Fibroblast of mammary gland (primary cell): Measurements from ENCODE around the gene ADAMTS19.
"Not testable (repeated sequence)": the region's sequence is repeated elsewhere in the genome, so short reads cannot be mapped to it uniquely, and the experiment has no call there.

Source experiments
- DNase-seq: peaks from one replicate; pipeline ENCODE4 v3.0.0-alpha.2; 2010; ENCODE audit warnings: low read depth
- H3K4me3 ChIP-seq: 2 replicates; pipeline ENCODE4 v1.5.1; 2011; ENCODE audit warnings: low read depth, mild to moderate bottlenecking, low read length, moderate library complexity; ENCODE audit not compliant: control insufficient read depth
- TF ChIP-seq, protein P1 (sequence below): conservative IDR thresholded peaks from 2 replicates; pipeline ENCODE4 v1.5.1; 2011; ENCODE audit warnings: low read depth, low read length, inconsistent platforms; ENCODE audit not compliant: control insufficient read depth, insufficient read depth

ADAMTS19 gene

DNA sequence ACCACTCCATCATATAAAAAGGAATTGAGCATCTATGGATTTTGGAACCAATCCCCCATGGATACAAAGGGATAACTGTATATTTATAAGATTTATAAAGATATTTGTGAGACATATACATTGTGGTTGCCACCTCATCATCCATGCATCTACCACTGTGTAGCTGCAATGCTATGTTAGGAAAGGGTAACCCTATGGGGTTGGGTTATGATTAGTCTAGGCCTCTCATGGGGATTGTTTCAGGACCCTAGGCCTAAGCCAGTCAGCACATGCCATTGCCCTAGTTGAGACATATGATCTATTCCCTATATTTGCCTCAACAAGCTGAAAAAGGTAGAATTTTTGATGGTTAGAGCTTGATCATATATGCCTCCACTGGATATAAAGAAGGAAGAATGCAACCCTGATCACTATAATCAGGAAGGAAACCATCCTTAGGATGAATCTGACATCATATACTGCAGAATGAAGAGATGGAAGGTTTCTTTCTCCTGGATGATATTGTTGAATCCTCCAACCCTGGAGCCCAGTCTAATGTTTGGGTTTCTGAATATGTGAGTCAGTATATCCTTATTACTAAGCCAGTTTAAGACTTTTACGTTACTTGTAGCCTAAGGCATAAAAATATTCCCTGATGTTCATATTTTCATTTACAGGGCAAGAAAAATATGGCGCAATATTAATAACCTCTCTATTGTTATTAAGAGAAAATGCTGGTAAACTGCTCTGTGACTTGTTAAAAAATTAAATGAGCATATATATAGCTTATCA is 94.2 kb downstream of the ADAMTS19 start:
- H3K4me3 ChIP-seq, result no peak overlapping the region
- TF ChIP-seq, protein P1, sequence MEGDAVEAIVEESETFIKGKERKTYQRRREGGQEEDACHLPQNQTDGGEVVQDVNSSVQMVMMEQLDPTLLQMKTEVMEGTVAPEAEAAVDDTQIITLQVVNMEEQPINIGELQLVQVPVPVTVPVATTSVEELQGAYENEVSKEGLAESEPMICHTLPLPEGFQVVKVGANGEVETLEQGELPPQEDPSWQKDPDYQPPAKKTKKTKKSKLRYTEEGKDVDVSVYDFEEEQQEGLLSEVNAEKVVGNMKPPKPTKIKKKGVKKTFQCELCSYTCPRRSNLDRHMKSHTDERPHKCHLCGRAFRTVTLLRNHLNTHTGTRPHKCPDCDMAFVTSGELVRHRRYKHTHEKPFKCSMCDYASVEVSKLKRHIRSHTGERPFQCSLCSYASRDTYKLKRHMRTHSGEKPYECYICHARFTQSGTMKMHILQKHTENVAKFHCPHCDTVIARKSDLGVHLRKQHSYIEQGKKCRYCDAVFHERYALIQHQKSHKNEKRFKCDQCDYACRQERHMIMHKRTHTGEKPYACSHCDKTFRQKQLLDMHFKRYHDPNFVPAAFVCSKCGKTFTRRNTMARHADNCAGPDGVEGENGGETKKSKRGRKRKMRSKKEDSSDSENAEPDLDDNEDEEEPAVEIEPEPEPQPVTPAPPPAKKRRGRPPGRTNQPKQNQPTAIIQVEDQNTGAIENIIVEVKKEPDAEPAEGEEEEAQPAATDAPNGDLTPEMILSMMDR, result no peak
- peak; percentile 8 for DNase-seq

DNA sequence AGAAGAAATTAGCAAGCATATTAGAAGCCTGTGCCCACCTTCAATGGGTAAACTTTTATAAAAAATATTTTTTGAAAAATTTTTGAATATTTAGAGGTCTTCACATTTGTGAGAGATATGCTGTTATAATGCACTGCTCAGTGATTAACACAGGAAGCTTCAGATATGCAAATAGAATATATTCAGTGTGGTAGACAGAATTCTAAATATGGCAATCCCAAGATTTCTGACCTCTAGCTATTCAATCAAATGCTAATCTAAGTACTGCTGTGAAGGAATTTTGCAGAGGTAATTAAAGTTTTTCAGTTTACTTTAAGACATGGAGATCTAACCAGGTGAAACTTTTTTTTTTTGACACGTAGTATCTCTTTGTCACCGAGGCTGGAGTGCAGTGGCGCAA is 103.5 kb downstream of the ADAMTS19 start:
- H3K4me3 ChIP-seq, result no peak overlapping the region
- TF ChIP-seq, protein P1, result no peak
- DNase-seq, result no peak

DNA sequence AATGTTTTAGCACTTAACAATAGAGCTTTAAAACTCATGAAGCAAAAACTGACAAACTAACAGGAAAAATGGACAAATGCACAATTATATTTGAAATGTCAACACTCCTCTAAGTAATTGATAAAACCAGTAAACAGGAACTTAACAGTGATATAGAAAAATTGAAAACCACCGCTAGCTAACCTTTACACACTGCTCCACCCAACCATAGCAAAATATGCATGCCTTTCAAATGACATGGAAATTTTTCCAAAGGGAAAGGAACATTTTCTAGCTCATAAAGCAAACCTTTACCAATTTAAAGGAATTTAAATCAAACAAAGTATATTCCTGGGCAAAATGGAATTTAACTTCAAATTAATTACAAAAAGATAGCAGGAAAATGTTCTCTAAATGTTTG is 109.2 kb downstream of the ADAMTS19 start:
- TF ChIP-seq, protein P1, result no peak
- no peak overlapping the region for H3K4me3 ChIP-seq
- no peak for DNase-seq

DNA sequence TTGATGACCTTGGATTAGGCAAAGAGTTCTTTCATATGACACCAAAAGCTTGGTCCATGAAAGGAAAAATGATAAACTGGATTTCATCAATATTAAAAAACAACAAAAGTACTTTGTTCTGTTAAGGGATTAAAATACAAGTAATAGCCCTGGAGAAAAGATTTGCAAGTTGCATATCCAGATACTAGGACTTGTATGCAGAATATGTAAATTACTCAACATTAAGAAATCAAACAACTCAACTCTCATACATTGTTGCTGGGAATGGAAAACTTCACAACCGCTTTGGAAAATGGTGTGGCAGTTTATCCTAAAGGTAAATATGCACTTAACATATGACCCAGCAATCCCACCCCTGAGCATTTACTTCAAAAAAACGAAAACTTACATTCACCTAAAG is 112.0 kb downstream of the ADAMTS19 start:
- H3K4me3 ChIP-seq, result no peak overlapping the region
- TF ChIP-seq, protein P1, result no peak
- no peak for DNase-seq

DNA sequence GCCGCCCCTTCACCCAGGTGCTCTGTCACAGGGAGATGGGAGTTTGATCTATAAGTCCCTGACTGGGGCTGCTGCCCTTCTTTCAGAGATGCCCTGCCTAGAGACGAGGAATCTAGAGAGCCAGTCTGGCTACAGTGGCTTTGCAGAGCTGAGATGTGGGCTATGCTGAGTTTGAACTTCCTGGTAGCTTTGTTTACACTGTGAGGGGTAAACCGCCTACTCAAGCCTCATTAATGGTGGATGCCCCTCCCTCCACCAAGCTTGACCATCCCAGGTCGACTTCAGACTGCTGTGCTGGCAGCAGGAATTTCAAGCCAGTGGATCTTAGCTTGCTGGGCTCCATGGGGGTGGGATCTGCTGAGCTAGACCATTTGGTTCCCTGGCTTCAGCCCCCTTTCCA is 124.4 kb downstream of the ADAMTS19 start:
- not testable (repeated sequence) for H3K4me3 ChIP-seq, DNase-seq

DNA sequence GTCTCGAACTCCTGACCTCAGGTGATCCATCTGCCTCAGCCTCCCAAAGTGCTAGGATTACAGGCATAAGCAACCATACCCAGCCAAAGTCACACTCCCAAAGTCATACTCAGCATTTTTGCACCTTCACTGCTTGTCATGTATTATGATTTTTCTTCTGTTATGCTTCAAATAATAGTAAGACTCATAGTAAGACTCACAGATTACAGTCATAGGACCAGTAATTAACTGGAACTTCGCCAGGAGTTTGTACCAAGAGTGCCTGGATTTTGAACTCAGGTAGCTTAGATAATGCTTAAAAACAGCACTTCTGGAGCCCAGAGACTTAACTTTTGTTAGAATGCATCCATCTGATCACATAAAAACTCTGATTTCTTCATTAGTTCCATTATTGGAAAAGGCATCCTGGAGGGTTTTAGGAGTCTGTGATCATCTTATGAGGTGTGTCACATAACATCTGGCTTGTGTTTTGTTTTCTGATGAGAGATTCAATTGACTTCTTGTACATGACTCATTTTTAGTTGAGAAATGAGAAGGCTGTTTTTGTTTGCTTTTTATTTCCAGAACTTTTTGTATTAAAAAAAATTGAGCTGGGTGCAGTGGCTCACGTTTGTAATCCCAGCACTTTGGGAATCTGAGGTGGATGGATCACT is 131.5 kb downstream of the ADAMTS19 start:
- DNase-seq, result peak; percentile 89
- no peak overlapping the region for H3K4me3 ChIP-seq
- TF ChIP-seq, protein P1, result no peak

DNA sequence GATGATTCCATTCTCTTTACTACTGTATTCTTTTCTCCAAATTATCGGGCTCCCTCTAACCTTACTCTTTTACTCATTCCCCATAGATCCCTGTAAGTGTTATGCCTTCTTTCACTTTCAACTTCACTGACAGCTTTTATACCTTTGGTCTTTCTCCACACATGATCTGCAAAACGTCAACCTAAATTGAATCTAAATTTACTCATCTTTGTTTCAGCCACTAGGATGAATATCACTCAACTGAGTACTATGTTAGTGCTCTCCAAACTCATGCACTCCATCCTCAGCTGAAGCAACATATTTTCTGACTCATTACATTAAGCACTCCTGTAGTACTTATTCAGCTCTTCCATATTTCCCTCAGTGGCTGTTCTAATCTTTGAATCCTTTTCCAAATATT is 133.4 kb downstream of the ADAMTS19 start:
- no peak overlapping the region for H3K4me3 ChIP-seq
- TF ChIP-seq, protein P1, result no peak
- DNase-seq, result peak; percentile 70
